H1 (cell line): ENCODE results near the gene CUX1.

ENCODE experiments used
- BRCA1 ChIP-seq: IDR thresholded peaks from 2 replicates; pipeline ENCODE4 v1.6.1; 2012; ENCODE audit warnings: low read depth, low read length, improper control_type of control experiment
- CEBPB ChIP-seq: IDR thresholded peaks from 2 replicates; pipeline ENCODE4 v1.6.1; 2012; ENCODE audit warnings: low read depth, low read length
- CHD1 ChIP-seq: IDR thresholded peaks from 2 replicates; pipeline ENCODE4 v1.6.1; 2012; ENCODE audit warnings: low read depth, low read length, improper control_type of control experiment
- CTCF ChIP-seq, 3 experiments: IDR thresholded peaks; 1 replicate in 2 of 3; 2 replicates in 1 of 3; pipeline versions ENCODE4 v1.5.1 to v1.6.1; 2011; ENCODE audit warnings: low read length in 3 of 3, mild to moderate bottlenecking in 3 of 3, inconsistent platforms in 2 of 3, low read depth in 1 of 3, moderate library complexity in 1 of 3; ENCODE audit not compliant: insufficient read depth in 1 of 3; ENCODE audit errors: control extremely low read depth in 1 of 3
- EP300 ChIP-seq, 2 experiments: IDR thresholded peaks; 1 replicate in 1 of 2; 2 replicates in 1 of 2; pipeline ENCODE4 v1.6.1; 2011 to 2012; ENCODE audit warnings: low read depth in 2 of 2, low read length in 2 of 2, mild to moderate bottlenecking in 2 of 2, borderline replicate concordance in 1 of 2, inconsistent platforms in 1 of 2, moderate library complexity in 1 of 2
- HDAC6 ChIP-seq: IDR thresholded peaks from one replicate; pipeline ENCODE4 v1.7.1; 2012; ENCODE audit warnings: low read depth, mild to moderate bottlenecking, inconsistent platforms, low read length, moderate library complexity
- KDM1A ChIP-seq: fragments of 200-600, 300-600 bp; sonication (generic); IDR thresholded peaks from 2 replicates; pipeline ENCODE4 v1.7.1; 2016; ENCODE audit warnings: mild to moderate bottlenecking, low read length, borderline replicate concordance
- MAX ChIP-seq: IDR thresholded peaks from 2 replicates; pipeline ENCODE4 v1.6.1; 2012; ENCODE audit warnings: inconsistent platforms
- POLR2AphosphoS5 ChIP-seq: IDR thresholded peaks from 2 replicates; pipeline ENCODE4 v1.6.1; 2011; ENCODE audit warnings: low read depth, low read length
- RNF2 ChIP-seq: fragments of 200-900, 300-1000 bp; sonication (generic); IDR thresholded peaks from 2 replicates; pipeline ENCODE4 v1.7.1; 2016; ENCODE audit warnings: borderline replicate concordance, low read depth, mild to moderate bottlenecking, antibody characterized with exemption, low read length; ENCODE audit not compliant: poor library complexity, severe bottlenecking; ENCODE audit errors: missing control alignments
- SUZ12 ChIP-seq: fragments of 200-600 bp; sonication (generic); IDR thresholded peaks from 2 replicates; pipeline ENCODE4 v1.6.1; 2012; ENCODE audit warnings: mild to moderate bottlenecking, inconsistent platforms, low read length, moderate library complexity, mixed read lengths

- TF ChIP-seq RNF2 (no peak), HDAC6 (no peak), POLR2AphosphoS5 (no peak), BRCA1 (no peak), CTCF (IDR thresholded peaks at IDR 0.05; ENCODE audit: control extremely low read depth in 1 of 3, insufficient read depth in 1 of 3, low read depth in 1 of 3, low read length in 3 of 3) (no peak), MAX (no peak), EP300 (IDR thresholded peaks at IDR 0.05; ENCODE audit: borderline replicate concordance in 1 of 2, low read depth in 2 of 2, low read length in 2 of 2) (no peak), KDM1A (no peak), CHD1 (no peak), CEBPB (no peak), SUZ12 (no peak)
These were observed 4.8 kb upstream of the CUX1 start for GRCh38 chr7:101812595-101812994.
